Cardiac septum (tissue), 1 donor: Measurements from ENCODE around the gene CHN1. TPM values are rescaled to one million over a fixed set of nuclear protein-coding genes. Genes with fewer than 3 reads are reported as not detected.

Experiments used
- DNase-seq: peaks from one replicate; pipeline ENCODE4 v3.0.0-alpha.2; 2020; ENCODE audit warnings: low spot score
- intact Hi-C: fragments of 100-400 bp; cut with DNase I; formaldehyde crosslinking; loops from one replicate; pipeline ENCODE4 v1.14.0; 2022
- total RNA-seq: library from RNA; stranded (reverse); fragmentation: NEBNext Ultra II Directional; extraction: Animal tissue kit (Norgen Biotek cat#: 25700); gene quantifications from one replicate; pipeline ENCODE4 v1.2.1, GENCODE V29; 2021
- donor health status: DM: no; HTN: no; CAD: no.

The CHN1 gene
- total RNA-seq, 1 donor from 2014 or later: 23.8 TPM

- intact Hi-C loops: no loop called here
- DNase-seq: no peak
Measured at GRCh38 chr2:174952607-174953006, 52.6 kb downstream of the CHN1 start.

DNA sequence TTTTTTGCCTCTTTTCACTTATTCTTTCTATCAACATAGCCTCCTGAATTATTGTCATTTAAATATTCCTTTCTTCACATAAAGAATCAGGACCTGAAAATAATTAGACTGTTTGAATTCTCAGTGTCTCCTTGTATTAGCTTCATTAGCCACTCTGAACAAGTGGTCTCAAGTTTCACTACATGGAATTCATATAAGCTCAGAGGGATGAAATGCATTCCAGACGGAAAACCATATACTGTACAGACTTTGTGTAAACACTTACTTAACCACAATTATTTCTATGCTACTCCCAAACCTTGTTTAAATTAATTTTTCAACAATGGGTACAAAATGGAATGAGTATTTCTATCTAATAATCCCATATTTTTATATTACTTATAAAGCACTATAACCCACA, 53.4 kb downstream of the CHN1 start:
- intact Hi-C loops: no loop called here
- DNase-seq: no peak

GRCh38 chr2:174949988-174950687, 55.0 kb downstream of the CHN1 start:
- DNase-seq: no peak
- intact Hi-C loops: no loop called here

DNA sequence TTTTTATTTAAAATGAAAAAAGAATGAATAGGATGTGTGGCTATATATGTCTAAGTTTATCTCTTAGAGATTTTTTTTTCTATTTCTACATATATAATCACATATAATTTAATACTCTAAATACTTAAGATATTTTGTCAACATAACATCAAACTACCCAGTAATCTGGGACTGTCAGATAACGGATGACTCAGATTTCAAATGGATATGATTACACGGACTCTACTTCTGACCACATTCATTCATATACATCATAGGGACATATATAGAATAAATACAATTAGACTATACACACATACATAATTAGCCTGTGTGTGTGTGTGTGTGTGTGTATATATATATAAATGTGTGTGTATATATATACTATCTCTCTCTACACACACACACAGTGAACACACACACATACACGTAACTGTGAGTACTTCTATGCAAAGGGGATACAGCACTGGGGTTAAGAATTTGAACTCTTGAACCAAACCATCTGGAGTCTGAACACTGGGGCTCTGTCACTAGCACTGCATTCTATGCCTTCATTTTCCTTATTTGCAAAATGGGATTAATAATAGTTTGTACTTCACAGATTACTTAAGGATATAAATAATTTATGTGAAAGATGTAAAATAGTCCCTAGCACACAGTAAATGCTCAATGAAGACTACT, 59.5 kb downstream of the CHN1 start:
- intact Hi-C loops: no loop called here
- no peak for DNase-seq

- intact Hi-C loops: no loop called here
- DNase-seq: no peak
Measured at GRCh38 chr2:174939046-174939445, 66.1 kb downstream of the CHN1 start.

GRCh38 chr2:174931724-174932123, 73.5 kb downstream of the CHN1 start:
- intact Hi-C loops: no loop called here
- no peak for DNase-seq

DNA sequence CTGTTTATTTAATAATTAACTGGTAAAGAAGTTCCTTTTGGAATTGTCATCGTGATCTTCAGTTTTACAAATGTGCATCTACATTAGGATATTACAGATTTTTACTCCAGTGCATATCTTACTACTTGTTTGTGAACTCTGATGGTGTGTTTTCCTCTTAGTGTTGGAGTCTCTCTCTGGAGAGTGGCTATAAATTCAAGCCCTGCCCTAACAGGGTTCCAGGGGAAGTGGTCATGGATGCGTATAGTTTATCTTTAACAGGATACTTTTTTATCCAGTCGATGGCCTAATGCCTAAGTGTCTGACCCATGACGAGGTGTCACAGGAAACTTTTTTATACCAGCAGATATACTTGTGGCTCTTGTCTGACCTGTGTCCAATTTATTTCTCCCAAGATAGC, 75.4 kb downstream of the CHN1 start:
- DNase-seq: no peak
- intact Hi-C loops: no loop called here

- intact Hi-C loops: no loop called here
- DNase-seq: no peak
Measured at GRCh38 chr2:174925046-174925784, 80.0 kb downstream of the CHN1 start.

- intact Hi-C loops: no loop called here
- DNase-seq: no peak
Measured at GRCh38 chr2:174924061-174924693, 81.0 kb downstream of the CHN1 start.

- DNase-seq: no peak
- intact Hi-C loops: no loop called here
Measured at GRCh38 chr2:174919947-174920595, 85.1 kb downstream of the CHN1 start.

- intact Hi-C loops: no loop called here
Measured at GRCh38 chr2:174918886-174919526, 86.2 kb downstream of the CHN1 start.

DNA sequence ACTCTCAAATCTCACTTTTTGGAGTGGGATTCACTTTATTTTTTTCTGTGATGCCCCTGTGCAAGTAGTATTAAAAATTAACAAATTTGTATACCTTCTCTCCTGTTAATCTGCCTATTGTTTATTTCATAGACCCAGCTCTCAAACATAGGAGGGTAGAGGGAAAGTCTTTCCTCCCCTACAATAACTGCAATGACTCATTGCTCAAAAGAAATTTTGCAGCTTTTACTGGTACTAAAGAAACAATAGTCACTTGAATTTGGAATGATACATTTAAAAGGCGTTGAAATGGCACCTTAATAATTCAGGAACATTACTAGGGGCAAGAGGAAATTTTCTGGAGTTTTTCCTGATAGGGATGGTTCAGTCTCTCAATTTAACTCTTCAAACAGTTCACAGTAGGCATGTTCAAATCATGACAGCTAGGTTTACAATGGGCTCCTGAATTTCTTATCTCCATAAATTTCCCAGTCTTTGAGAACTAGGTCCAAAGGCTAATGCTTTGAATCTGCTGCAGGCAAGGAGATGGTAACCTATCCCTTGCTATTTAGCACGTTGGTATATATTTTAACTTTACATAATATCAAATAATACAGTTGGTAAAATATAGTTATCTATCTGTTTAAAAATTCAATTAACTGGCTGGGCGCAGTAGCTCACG, 88.8 kb downstream of the CHN1 start:
- DNase-seq: no peak
- intact Hi-C loops: no loop called here

More at GRCh38 chr2:174918886-174919526, 86.2 kb downstream of the CHN1 start:
- DNase-seq: no peak

GRCh38 chr2:174914853-174915760, 90.1 kb downstream of the CHN1 start:
- DNase-seq: no peak
- intact Hi-C loops: no loop called here

- intact Hi-C loops: no loop called here
Measured at GRCh38 chr2:174908284-174908683, 96.9 kb downstream of the CHN1 start.

DNA sequence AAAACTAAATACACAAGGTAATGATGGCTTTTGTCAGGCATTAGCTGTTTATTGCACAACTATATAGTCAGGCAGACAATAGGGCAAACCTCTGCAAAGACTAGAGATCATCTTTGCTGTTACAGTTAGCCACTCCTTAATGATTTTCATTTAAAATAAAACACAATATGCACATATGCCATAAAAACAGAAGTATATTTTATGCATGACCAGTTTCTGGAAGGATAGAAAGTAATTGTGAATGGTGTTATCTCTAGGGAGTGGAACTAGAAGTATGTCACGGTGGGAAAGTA, 102.0 kb downstream of the CHN1 start:
- no peak for DNase-seq
- intact Hi-C loops: no loop called here

More at GRCh38 chr2:174908284-174908683, 96.9 kb downstream of the CHN1 start:
- DNase-seq: no peak

DNA sequence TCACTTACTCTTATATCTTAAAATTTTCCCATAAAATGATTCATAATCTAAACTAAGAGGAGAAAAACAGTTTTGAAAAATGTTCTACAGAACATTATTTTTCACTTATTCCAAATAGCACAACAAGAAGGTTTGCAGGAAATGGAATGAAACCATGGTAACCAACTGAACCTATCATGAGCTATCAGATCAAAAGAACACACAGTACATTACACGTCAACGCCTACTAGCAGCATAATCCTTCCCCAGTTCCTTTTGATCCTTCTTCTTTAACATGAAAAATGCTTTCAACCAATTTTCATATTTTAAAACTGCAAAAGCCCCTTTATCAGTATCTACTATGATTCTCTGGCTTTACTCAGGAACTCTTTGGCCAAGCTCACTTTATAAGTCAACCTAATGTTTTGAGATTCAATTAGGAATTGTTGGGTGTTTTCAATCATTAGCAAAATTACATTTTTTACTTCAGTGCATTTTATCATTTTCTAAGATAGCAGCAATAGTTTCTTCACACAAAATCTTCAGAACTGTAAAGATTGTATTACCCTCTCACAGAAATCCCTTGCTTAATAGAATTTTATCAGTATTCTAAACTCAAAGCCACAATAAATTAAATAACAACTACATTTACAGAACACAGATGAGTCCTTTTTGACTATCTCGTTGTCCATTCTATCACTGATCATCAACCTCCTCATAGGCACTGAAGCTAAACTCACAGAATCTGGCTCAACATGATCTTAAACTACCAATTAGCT, 102.5 kb downstream of the CHN1 start:
- DNase-seq: no peak
- intact Hi-C loops: no loop called here

- intact Hi-C loops: no loop called here
- DNase-seq: no peak
Measured at GRCh38 chr2:174901075-174901474, 104.1 kb downstream of the CHN1 start.
